HL-60/S4 treated with phorbol 12-myristate 13-acetate at 8.2 ng/mL for 4 days and 3 days (cell line): ENCODE data around the gene CTH.
"Not testable (repeated sequence)": the region's sequence is repeated elsewhere in the genome, so short reads cannot be mapped to it uniquely, and the experiment has no call there.

Experiments
- in situ Hi-C: fragments of 300-500 bp; cut with MboI; formaldehyde crosslinking; loops from 2 replicates; pipeline ENCODE4 v1.15.0; 2022; ENCODE audit warnings: low sequenced_read_pairs

Gene CTH

GRCh38 chr1:70405780-70406416 is 5.2 kb upstream of the CTH start:
- in situ Hi-C loops: no loop called here

DNA sequence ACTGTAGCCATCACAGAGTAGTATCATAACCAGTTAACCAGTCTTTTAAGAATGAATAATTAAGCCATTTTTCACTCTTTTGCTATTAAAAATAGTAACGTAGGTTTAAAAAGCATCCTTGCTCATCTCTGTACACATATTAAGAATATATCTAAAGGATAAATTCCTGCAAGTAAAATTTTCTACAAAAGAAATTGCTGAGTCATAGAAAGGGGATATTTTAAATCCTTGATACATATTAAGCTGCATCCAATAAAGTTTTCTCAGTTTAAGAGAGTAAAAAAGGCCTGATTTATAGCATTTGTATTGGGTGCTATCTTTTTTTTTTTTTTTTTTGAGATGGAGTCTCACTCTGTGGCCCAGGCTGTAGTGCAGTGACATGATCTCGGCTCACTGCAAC is 1.9 kb upstream of the CTH start:
- in situ Hi-C loops: no loop called here

- in situ Hi-C loops: no loop called here
These were observed 334 bp downstream of the CTH start for GRCh38 chr1:70411360-70411844.

GRCh38 chr1:70415882-70416281 is 4.8 kb downstream of the CTH start:
- in situ Hi-C loops: no loop called here

DNA sequence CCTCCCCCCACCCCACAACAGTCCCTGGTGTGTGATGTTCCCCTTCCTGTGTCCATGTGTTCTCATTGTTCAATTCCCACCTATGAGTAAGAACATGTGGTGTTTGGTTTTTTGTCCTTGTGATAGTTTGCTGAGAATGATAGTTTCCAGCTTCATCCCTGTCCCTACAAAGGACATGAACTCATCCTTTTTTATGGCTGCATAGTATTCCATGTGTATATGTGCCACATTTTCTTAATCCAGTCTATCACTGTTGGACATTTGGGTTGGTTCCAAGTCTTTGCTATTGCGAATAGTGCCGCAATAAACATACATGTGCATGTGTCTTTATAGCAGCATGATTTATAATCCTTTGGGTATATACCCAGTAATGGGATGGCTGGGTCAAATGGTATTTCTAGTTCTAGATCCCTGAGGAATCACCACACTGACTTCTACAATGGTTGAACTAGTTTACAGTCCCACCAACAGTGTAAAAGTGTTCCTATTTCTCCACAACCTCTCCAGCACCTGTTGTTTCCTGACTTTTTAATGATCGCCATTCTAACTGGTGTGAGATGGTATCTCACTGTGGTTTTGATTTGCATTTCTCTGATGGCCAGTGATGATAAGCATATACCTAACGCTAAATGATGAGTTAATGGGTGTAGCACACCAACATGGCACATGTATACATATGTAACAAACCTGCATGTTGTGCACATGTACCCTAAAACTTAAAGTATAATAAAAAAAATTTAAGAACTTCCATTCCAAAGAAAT is 8.1 kb downstream of the CTH start:
- in situ Hi-C loops: not testable (repeated sequence)

DNA sequence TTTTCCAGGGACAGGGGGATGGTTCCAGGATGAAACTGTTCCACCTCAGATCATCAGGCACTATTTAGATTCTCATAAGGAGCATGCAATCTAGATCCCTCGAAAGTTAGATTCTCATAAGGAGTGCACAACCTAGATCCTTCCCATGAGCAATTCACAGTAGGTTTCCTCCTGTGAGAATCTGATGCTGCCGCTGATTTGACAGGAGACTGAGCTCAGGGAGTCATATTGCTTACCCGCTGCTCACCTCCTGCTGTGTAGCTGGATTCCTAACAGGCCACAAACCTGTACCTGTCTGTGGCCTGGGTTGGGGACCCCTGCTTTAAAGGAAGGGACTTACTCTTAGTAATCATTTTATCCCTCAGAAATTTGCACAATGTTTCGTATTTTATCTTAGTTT is 9.3 kb downstream of the CTH start:
- in situ Hi-C loops: no loop called here

GRCh38 chr1:70426154-70427131 is 15.4 kb downstream of the CTH start:
- in situ Hi-C loops: no loop called here

DNA sequence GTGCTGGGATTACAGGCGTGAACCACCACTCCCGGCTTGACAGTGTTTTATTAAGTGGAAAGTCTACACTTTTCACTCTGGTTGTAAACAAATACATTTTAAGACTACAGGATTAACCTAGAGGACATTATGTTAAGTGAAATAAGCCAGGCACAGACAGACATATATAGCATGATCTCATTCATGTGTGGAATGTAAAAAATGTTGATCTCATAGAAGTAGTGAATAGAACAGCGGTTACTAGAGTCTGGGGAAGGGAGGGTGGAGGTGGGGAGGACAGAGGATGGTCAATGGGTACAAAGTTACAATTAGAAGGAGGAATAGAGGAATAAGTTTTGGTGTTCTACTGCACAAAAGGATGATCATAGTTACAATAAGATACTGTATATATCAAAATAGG is 16.9 kb downstream of the CTH start:
- in situ Hi-C loops: no loop called here

DNA sequence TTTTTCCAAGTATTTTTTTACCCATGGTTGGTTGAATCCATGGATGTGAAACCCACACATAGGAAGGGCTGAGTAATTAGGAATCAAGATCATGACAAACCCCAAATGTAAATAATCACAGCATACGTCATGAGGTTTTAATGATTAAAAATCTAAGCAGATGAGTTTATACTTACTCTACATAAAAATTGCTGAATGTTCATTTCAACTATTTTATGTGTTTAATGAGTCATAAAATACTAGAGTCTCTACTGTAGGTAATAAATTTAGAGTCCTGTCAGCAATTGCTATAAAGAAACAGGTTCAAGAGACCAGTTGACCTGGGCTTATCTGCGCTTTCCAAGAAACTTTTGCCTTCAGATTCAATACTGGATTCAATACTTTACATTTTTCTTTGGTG is 18.2 kb downstream of the CTH start:
- in situ Hi-C loops: no loop called here

- in situ Hi-C loops: no loop called here
These were observed 18.7 kb downstream of the CTH start for GRCh38 chr1:70429757-70430156.

DNA sequence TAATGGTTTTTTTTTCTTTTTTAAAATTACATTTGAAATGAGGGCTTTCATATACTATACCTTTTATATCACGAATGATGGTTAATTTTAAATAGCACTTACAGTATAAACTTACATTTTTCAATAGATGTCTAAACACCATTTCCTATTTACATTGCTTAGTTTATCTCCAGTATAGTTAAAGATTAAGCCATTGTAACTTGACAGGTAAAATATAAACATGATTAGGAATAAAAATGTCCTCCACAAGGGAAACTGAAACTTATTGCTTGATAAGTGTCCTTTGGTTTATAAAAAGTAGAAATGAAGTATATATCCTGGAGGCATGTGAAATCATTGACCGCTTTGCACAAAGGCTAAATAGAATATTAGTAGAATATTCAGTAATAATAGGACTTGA is 20.2 kb downstream of the CTH start:
- in situ Hi-C loops: no loop called here

DNA sequence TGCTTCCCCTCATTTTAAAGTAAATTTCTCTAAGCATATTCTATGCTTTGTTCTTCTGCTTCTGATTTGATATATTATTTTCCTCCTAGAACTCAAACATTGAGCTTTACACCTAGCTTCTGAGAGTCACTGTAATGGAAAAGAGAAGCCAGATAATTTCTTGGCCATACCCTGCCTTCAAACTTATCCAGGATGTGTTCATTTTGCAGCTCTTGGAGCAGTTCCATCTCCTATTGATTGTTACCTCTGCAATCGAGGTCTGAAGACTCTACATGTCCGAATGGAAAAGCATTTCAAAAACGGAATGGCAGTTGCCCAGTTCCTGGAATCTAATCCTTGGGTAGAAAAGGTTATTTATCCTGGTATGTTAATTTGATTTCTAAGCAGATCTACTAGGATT is 20.8 kb downstream of the CTH start:
- in situ Hi-C loops: no loop called here

DNA sequence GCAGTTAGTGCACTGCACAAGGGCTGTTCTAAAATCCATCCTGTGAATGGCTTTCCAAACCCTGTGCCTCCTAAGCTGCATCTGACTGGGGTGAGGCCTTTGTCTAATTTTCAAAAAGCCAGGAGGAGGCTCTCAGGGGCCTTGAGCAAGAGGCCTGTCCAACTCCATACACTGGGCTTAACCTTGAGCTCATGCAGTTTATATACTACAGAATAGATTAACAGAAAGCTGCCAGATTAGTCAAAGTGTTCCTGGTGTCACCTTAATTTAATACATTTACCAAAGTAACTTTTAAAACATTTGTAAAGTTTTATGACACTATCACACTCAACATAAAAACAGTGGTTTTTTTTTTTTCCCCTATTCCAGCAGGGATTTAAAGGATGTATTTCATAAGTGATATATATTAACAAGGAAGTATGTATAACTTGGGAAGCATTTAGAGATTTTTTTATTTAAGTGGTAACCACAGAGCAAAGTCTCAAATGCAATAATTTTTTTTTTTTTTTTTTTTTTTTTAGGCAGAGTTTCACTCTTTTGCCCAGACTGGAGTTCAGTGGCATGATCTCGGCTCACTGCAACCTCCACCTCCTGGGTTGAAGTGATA is 23.3 kb downstream of the CTH start:
- in situ Hi-C loops: no loop called here

DNA sequence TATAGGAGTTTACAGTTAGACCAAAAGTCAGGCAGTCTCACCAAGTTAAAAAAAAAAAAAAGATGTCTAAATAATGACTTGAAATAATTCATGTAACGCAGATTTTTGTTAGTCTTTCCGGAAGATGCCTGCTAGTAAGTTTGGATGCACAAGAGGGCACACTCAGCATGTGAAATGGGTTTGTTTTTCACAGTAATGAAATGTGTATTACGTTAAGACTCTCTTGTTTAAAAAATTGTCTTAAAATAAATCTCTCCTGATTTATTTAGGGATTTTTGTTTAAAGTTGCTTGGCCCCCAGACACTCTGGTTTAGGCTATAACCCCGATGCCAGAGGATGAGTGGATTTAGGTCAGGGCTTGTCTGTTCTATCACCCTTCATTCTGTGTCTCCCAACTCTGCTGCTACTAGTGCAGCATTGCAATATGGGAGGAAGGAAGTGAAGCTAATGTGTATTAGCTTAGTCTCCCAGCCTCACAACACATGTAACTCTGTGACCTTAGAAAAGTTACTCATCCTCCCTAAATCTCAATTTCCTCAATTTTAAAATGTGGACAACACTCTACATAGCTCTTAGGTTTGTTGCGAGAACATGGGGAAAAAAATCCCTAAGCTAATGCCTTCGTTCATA is 25.7 kb downstream of the CTH start:
- in situ Hi-C loops: no loop called here

- in situ Hi-C loops: no loop called here
These were observed 27.5 kb downstream of the CTH start for GRCh38 chr1:70438529-70438928.

DNA sequence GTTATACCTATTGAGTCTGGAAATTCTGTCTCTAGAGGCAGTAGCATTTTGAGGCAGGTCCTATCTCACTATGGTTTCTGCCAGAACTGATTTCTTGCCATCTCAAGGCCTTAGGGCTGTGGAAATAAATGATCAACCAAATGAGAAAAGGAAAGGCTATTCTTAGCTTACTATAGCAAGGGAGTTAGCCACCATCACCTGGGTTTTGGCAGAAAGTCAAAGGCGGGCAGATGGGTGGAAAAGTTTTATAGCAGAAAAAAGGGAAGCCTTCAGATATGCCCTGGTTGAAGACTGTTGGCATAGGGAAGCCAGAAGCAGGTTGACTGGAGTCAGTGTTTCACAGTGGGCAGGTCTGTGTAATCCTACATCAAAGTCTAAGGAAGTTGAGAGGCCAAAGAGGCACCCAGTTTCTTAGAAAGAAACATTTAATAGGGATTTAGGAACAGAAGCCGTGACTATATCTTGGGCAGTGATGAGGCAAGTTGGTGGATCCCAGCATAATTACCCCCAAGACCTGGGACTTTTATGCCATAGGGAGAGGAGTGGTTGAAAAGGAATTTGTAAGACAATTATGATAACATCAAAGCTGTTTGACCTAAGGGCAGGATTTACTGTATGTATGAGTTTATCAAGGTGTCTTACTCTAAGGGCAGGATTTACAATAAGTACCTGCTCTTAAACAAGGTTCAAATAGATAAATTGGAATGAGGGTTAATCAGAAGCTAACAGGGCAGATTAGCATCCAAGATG is 29.7 kb downstream of the CTH start:
- in situ Hi-C loops: no loop called here

GRCh38 chr1:70441392-70442035 is 30.4 kb downstream of the CTH start:
- in situ Hi-C loops: no loop called here

DNA sequence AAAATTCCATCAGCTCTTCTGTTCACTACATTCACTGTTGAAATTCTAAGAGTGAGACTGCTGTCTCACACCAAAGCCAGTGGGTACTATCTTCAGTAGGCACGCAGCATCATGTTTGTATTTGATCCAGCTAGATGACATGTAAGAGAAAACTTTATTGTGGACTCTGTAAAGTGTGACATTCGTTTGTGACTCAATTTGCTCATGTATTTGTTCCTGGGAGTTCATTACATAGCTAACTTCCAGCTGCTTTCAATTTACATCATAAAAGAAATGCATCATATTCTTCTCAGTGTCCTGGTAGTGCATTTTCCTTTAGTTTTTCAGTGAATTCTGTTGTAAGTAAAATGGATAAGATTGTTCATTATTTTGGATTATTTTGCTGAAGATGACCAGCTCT is 31.4 kb downstream of the CTH start:
- in situ Hi-C loops: no loop called here

DNA sequence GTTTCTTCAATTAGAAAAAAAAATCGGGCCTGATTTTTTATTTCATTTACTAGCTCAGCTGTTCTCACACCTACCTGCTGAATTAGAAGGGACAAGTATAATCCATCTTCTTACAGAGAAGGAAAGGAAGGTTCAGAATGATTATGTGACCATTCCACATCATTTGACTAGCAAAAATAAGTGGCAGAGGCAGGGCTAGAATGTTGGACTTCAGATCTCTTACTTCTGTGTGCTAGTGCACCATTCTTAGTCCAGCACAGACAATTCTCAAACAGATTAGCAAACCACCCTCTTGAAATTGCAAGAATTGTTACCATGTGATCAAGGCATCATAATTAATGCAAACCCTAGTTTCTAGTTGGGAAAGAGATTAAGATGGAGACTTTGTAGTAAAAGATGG is 32.7 kb downstream of the CTH start:
- in situ Hi-C loops: no loop called here
